Kidney epithelial cell (primary cell): ENCODE data around the gene KMT2B. TPM values are rescaled to one million over a fixed set of nuclear protein-coding genes. Genes with fewer than 3 reads are reported as not detected.

ENCODE experiments used
- DNase-seq: peaks from one replicate; pipeline ENCODE4 v3.0.0-alpha.2; 2010; ENCODE audit warnings: low read depth
- H3K27me3 ChIP-seq: 2 replicates; pipeline ENCODE4 v1.6.0; 2011; ENCODE audit warnings: low read length; ENCODE audit not compliant: control insufficient read depth, insufficient read depth
- H3K36me3 ChIP-seq: 2 replicates; pipeline ENCODE4 v1.5.1; 2011; ENCODE audit warnings: low read length; ENCODE audit not compliant: control insufficient read depth, insufficient read depth
- H3K4me3 ChIP-seq: 2 replicates; pipeline ENCODE4 v1.5.1; 2011; ENCODE audit warnings: low read depth, mild to moderate bottlenecking, control low read depth, low read length
- CTCF ChIP-seq: IDR thresholded peaks from 2 replicates; pipeline ENCODE4 v1.5.1; 2011; ENCODE audit warnings: mild to moderate bottlenecking, moderate library complexity, low read length, control low read depth, inconsistent platforms; ENCODE audit not compliant: insufficient read depth, poor library complexity, severe bottlenecking
- total RNA-seq: library from RNA; depleted of rRNA; stranded (reverse); fragments of >200 nt; gene quantifications from 2 replicates; pipeline ENCODE4 v1.2.3, GENCODE V29; 2015

Gene KMT2B
- total RNA-seq, 1 donor from 2014 or later: 18.4 TPM

GRCh38 chr19:35759697-35760096 lies 41.9 kb downstream of the KMT2B start:
- no peaks in the 10 kb centered on the region for H3K27me3 ChIP-seq
- H3K36me3 ChIP-seq: peaks cover 3% of the 10 kb centered on the region
- no peak for DNase-seq
- no peak overlapping the region for H3K4me3 ChIP-seq
- no peak for TF ChIP-seq CTCF

GRCh38 chr19:35760711-35761349 lies 43.0 kb downstream of the KMT2B start:
- no peak for DNase-seq
- Histone ChIP-seq H3K27me3 (no peaks in the 10 kb centered on the region), H3K36me3 (peaks cover 3% of the 10 kb centered on the region), H3K4me3 (no peak overlapping the region)
- no peak for TF ChIP-seq CTCF

GRCh38 chr19:35764432-35765315 lies 46.9 kb downstream of the KMT2B start:
- DNase-seq: no peak
- Histone ChIP-seq H3K27me3 (no peaks in the 10 kb centered on the region), H3K36me3 (peaks cover 3% of the 10 kb centered on the region), H3K4me3 (no peak overlapping the region)
- no peak for TF ChIP-seq CTCF

- TF ChIP-seq CTCF: no peak
- no peak for DNase-seq
- H3K36me3 ChIP-seq: peaks cover 3% of the 10 kb centered on the region
Measured at GRCh38 chr19:35766571-35767104, 48.8 kb downstream of the KMT2B start.

DNA sequence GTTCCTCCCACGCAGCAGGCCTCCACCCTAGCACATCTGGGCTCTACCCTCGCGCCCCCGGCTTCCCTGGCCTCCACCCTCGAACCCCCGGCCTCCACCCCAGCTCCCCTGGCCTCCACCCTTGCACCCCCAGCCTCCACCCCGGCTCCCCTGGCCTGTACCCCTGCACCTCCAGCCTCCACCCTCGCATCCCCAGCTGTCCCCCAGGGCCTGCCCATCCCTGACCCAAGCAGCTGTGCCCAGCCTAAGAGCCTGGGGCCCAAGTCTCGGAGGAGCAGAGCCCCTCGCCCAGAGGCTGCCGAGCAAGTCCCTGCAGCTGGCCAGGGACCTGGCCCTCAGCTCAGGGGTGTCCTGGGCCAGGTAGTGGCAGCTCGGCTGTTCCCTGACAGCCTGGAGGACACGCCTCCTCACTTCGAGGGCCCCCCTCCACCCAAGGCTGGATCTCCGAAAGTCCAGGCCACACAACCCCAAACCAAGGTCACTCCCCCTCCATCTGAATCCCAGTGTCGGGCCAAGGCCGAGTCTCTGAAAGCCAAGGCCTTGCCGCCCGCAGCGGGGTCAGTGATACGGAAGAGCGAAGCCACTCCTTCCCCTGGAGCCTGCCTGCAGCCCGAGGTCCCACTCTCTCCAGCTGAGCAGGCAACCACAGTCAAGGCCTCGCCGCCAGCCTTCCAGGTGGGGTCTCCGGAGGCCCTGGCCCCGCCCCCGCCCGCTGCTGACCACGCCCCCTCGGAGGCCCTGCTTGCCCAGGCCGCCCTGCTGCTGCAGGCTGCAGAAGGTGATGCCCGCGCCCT lies 49.7 kb downstream of the KMT2B start:
- no peaks in the 10 kb centered on the region for H3K27me3 ChIP-seq
- no peaks in the 10 kb centered on the region for H3K36me3 ChIP-seq
- H3K4me3 ChIP-seq: no peak overlapping the region
- no peak for TF ChIP-seq CTCF
- no peak for DNase-seq

More at GRCh38 chr19:35766571-35767104, 48.8 kb downstream of the KMT2B start:
- Histone ChIP-seq H3K27me3 (no peaks in the 10 kb centered on the region), H3K4me3 (no peak overlapping the region)
